ENCODE measurements around the gene CYP19A1. TPM values are rescaled to one million over a fixed set of nuclear protein-coding genes. Genes with fewer than 3 reads are reported as not detected.
A peak's percentile ranks its signal among the peaks of the same experiment; 100 is the strongest.
"Not testable (repeated sequence)": the region's sequence is repeated elsewhere in the genome, so short reads cannot be mapped to it uniquely, and the experiment has no call there.

CYP19A1 gene
- total RNA-seq, 3 donors from 2014 or later = 1.0 to 24.9 (median 6.9) TPM

GRCh38 chr15:51263116-51263515, 75.3 kb downstream of the CYP19A1 start:
- DNase-seq (ENCODE audit: low spot score in 2 of 2) = no peak
- Histone ChIP-seq H3K36me3 (no peaks in the 10 kb centered on the region), H3K27me3 (no peaks in the 10 kb centered on the region), H3K27ac (no peak overlapping the region), H3K9me3 (no peaks in the 10 kb centered on the region), H3K4me3 (no peak overlapping the region), H3K4me1 (peaks cover 6 to 9% of the 10 kb centered on the region in 2 donors)
- TF ChIP-seq CTCF (IDR thresholded peaks at IDR 0.05) (no peak), POLR2A (IDR thresholded peaks at IDR 0.05) (no peak), POLR2AphosphoS5 (IDR thresholded peaks at IDR 0.05) (no peak)
- intact Hi-C loops (cut with DNase I; ENCODE audit: low total_unique reads) = no loop called here

DNA sequence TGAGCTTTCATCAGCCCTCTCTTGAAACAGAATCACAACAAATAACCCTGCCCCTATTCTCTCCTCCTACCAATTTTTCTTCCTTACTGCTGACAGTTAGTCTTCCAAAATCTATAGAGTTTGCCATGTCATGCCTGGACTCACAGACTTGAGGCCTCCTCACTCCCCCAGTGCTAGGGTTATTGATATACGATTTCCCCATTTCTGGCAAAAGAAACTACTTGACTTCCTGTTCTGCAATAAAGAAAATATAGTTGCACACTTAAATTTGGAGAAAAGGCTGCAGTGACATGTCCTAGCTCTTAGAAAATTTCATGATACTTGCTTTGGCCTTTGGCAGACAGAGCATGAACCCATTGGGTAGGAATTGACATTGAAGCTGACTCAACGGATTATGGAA, 75.9 kb downstream of the CYP19A1 start:
- H3K27me3 ChIP-seq = no peaks in the 10 kb centered on the region
- no peak overlapping the region for H3K4me3 ChIP-seq
- H3K36me3 ChIP-seq = no peaks in the 10 kb centered on the region
- TF ChIP-seq POLR2AphosphoS5 (IDR thresholded peaks at IDR 0.05) (no peak), CTCF (IDR thresholded peaks at IDR 0.05) (no peak), POLR2A (IDR thresholded peaks at IDR 0.05) (no peak)
- no peaks in the 10 kb centered on the region for H3K9me3 ChIP-seq
- H3K4me1 ChIP-seq = peaks cover 2 to 7% of the 10 kb centered on the region in 2 donors
- intact Hi-C loops (cut with DNase I; ENCODE audit: low total_unique reads) = no loop called here
- DNase-seq (ENCODE audit: low spot score in 2 of 2) = no peak
- no peak overlapping the region for H3K27ac ChIP-seq

- H3K4me3 ChIP-seq; H3K27me3 ChIP-seq; intact Hi-C loops (cut with DNase I; ENCODE audit: low total_unique reads); H3K4me1 ChIP-seq; H3K9me3 ChIP-seq; DNase-seq (ENCODE audit: low spot score in 2 of 2); H3K36me3 ChIP-seq: not testable (repeated sequence)
- peak overlapping the region in 1 of 2 donors; percentile 82 for H3K27ac ChIP-seq
These were observed 77.3 kb downstream of the CYP19A1 start for GRCh38 chr15:51261113-51261512.

DNA sequence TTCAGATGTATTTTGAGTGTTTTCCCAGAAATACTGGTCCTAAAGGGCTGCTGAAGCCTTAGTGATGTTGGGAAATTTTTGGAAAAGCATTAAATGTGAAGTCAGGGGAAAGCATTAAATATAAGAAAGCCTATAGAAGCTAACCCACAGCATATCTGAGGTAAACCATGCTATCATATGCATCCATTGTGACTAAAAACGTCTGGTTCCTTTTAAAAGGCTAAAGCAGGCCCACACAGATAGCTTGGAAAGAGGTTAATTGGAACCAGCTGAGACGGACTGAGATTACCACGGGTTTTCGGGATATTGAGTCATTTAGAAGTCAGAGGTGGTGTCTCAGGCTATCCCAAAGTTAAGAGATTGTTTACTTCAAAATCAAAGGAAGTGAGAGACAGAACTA, 78.2 kb downstream of the CYP19A1 start:
- no peaks in the 10 kb centered on the region for H3K9me3 ChIP-seq
- intact Hi-C loops (cut with DNase I; ENCODE audit: low total_unique reads) = no loop called here
- DNase-seq (ENCODE audit: low spot score in 2 of 2) = no peak
- peak overlapping the region in 1 of 2 donors; percentile 82 for H3K27ac ChIP-seq
- H3K36me3 ChIP-seq = no peaks in the 10 kb centered on the region
- H3K4me1 ChIP-seq = no peaks in the 10 kb centered on the region
- no peak overlapping the region for H3K4me3 ChIP-seq
- H3K27me3 ChIP-seq = no peaks in the 10 kb centered on the region
- TF ChIP-seq CTCF (IDR thresholded peaks at IDR 0.05) (no peak), POLR2AphosphoS5 (IDR thresholded peaks at IDR 0.05) (peak in 1 of 3 donors; percentile 23)

DNA sequence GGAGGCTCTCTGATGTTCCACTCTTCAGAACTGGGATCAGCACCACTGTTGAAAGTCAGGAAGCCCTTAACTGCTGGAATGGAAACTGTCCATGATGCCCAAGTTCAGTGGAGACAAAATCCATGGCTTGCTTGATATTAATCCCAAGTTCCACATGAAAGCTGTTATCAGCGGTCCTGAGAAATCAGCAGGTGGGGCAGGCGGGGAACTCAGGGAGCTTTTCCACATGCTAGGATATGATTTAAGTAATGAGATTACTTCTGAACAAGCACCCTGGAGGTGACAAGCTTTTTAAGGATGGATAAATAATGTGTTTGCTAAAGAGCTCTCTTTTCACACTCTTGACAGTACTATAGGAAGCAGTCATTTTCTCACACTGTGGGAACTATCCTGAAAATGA, 82.9 kb downstream of the CYP19A1 start:
- no peaks in the 10 kb centered on the region for H3K36me3 ChIP-seq
- DNase-seq (ENCODE audit: low spot score in 2 of 2) = no peak
- H3K27me3 ChIP-seq = no peaks in the 10 kb centered on the region
- intact Hi-C loops (cut with DNase I; ENCODE audit: low total_unique reads) = no loop called here
- no peak overlapping the region for H3K4me3 ChIP-seq
- no peaks in the 10 kb centered on the region for H3K9me3 ChIP-seq
- H3K27ac ChIP-seq = no peak overlapping the region
- H3K4me1 ChIP-seq = no peaks in the 10 kb centered on the region
- no peak for TF ChIP-seq CTCF (IDR thresholded peaks at IDR 0.05)
- TF ChIP-seq POLR2AphosphoS5 (IDR thresholded peaks at IDR 0.05) = no peak
- TF ChIP-seq POLR2A (IDR thresholded peaks at IDR 0.05) = no peak

GRCh38 chr15:51253366-51253765, 85.0 kb downstream of the CYP19A1 start:
- DNase-seq (ENCODE audit: low spot score in 2 of 2) = no peak
- Histone ChIP-seq H3K27ac (no peak overlapping the region), H3K27me3 (no peaks in the 10 kb centered on the region), H3K4me1 (no peaks in the 10 kb centered on the region), H3K4me3 (no peak overlapping the region), H3K9me3 (no peaks in the 10 kb centered on the region), H3K36me3 (no peaks in the 10 kb centered on the region)
- intact Hi-C loops (cut with DNase I; ENCODE audit: low total_unique reads) = no loop called here
- TF ChIP-seq POLR2AphosphoS5 (IDR thresholded peaks at IDR 0.05) (no peak), CTCF (IDR thresholded peaks at IDR 0.05) (no peak), POLR2A (IDR thresholded peaks at IDR 0.05) (no peak)
